HCT116 (cell line): ENCODE measurements around the gene OSBPL10. TPM values are rescaled to one million over a fixed set of nuclear protein-coding genes. Genes with fewer than 3 reads are reported as not detected.

Experiments used
- ATAC-seq: fragments of 200-7000 bp; cut with Tn5 transposase; 2 replicates; pipeline ENCODE4 v1.9.1; 2020; ENCODE audit warnings: mild to moderate bottlenecking, moderate library complexity
- BruUV-seq: library from RNA; stranded (reverse); fragments of 400-500 nt; replicated peaks from 2 replicates; lab custom pipeline; 2021; lab: Mats Ljungman, UMichigan
- CTCF ChIA-PET: fragments of 300-600 bp; sonication (Branson Sonifier 250); formaldehyde crosslinking; loops from one replicate; lab custom pipeline; 2021; ENCODE audit warnings: antibody characterized with exemption; lab: Charles Lee
- POLR2A ChIA-PET: fragments of 300-600, 350-600 bp; sonication (Branson Sonifier 250); formaldehyde crosslinking; loops from one replicate; lab custom pipeline; 2021; ENCODE audit warnings: antibody characterized with exemption; lab: Charles Lee
- RAD21 ChIA-PET, 2 experiments: fragments of 300-600 bp; sonication (Branson Sonifier 250); formaldehyde crosslinking; loops; one replicate each; lab custom pipeline; 2023; ENCODE audit warnings: low total read pairs in 2 of 2; ENCODE audit not compliant: uncharacterized antibody in 2 of 2, unreplicated experiment in 2 of 2, low non-redundant PET in 1 of 2; lab: Charles Lee
- DNase-seq: peaks from one replicate; pipeline ENCODE4 v3.0.0-alpha.2; 2010; ENCODE audit warnings: low read depth, low spot score
- H2AFZ ChIP-seq: fragments of 200-600 bp; shearing (Covaris generic), sonication (generic); 2 replicates; pipeline ENCODE4 v1.6.1; 2017; ENCODE audit warnings: low read depth, mixed run types, mixed read lengths, antibody characterized with exemption, low read length; ENCODE audit not compliant: poor library complexity, severe bottlenecking
- H3K27ac ChIP-seq: 2 replicates; pipeline ENCODE4 v1.5.1; 2012; ENCODE audit warnings: low read depth, low read length
- H3K27me3 ChIP-seq: fragments of 200-600 bp; sonication (generic); 2 replicates; pipeline ENCODE4 v1.6.1; 2016; ENCODE audit warnings: mixed run types, low read length, mixed read lengths; ENCODE audit not compliant: insufficient read depth
- H3K36me3 ChIP-seq, 2 experiments: fragments of 200-500 bp in 1 of 2; fragments of 200-600 bp in 1 of 2; sonication (Bioruptor generic) in 1 of 2; sonication (generic) in 1 of 2; 2 replicates each; pipeline versions ENCODE4 v1.5.1 to v1.6.1; 2014 to 2016; ENCODE audit warnings: low read length in 2 of 2, inconsistent platforms in 1 of 2, mixed read lengths in 1 of 2, mixed run types in 1 of 2; ENCODE audit not compliant: insufficient read depth in 2 of 2, control insufficient read depth in 1 of 2
- H3K4me1 ChIP-seq, 2 experiments: fragments of 200-600 bp in 1 of 2; sonication (generic) in 1 of 2; 2 replicates each; pipeline versions ENCODE4 v1.5.1 to v1.6.1; 2012 to 2017; ENCODE audit warnings: low read length in 2 of 2, inconsistent platforms in 1 of 2, mild to moderate bottlenecking in 1 of 2, mixed read lengths in 1 of 2, mixed run types in 1 of 2, moderate library complexity in 1 of 2; ENCODE audit not compliant: insufficient read depth in 2 of 2, control insufficient read depth in 1 of 2
- H3K4me2 ChIP-seq: fragments of 200-600 bp; sonication (generic); 2 replicates; pipeline ENCODE4 v1.6.1; 2017; ENCODE audit warnings: mixed run types, low read length, mixed read lengths
- H3K4me3 ChIP-seq, 2 experiments: fragments of 200-600 bp in 1 of 2; sonication (generic) in 1 of 2; replicated peaks in 1 of 2; 2 replicates each; pipeline ENCODE4 v1.5.1; 2011 to 2016; ENCODE audit warnings: low read length in 2 of 2, control low read depth in 1 of 2, low read depth in 1 of 2, mild to moderate bottlenecking in 1 of 2, mixed read lengths in 1 of 2, mixed run types in 1 of 2
- H3K79me2 ChIP-seq: fragments of 200-600 bp; sonication (generic); 2 replicates; pipeline ENCODE4 v1.6.1; 2017; ENCODE audit warnings: mild to moderate bottlenecking, mixed run types, low read length, moderate library complexity, mixed read lengths; ENCODE audit not compliant: insufficient read depth
- H3K9ac ChIP-seq: fragments of 200-600 bp; sonication (generic); 2 replicates; pipeline ENCODE4 v1.6.1; 2016; ENCODE audit warnings: low read length, mixed read lengths
- H3K9me2 ChIP-seq: fragments of 200-600 bp; sonication (generic), shearing (Covaris generic); 2 replicates; pipeline ENCODE4 v1.6.1; 2017; ENCODE audit warnings: mixed run types, mild to moderate bottlenecking, moderate library complexity; ENCODE audit not compliant: insufficient read depth
- H3K9me3 ChIP-seq, 2 experiments: fragments of 200-500 bp in 1 of 2; fragments of 200-600 bp in 1 of 2; sonication (Bioruptor generic) in 1 of 2; sonication (generic) in 1 of 2; 2 replicates each; pipeline ENCODE4 v1.6.1; 2014 to 2017; ENCODE audit warnings: low read length in 2 of 2, mixed read lengths in 2 of 2, inconsistent platforms in 1 of 2, low read depth in 1 of 2, mild to moderate bottlenecking in 1 of 2, mixed run types in 1 of 2, moderate library complexity in 1 of 2; ENCODE audit not compliant: control insufficient read depth in 1 of 2, insufficient read depth in 1 of 2
- H4K20me1 ChIP-seq: fragments of 200-600 bp; sonication (generic), shearing (Covaris generic); 2 replicates; pipeline ENCODE4 v1.6.1; 2017; ENCODE audit warnings: mixed run types, mild to moderate bottlenecking, moderate library complexity; ENCODE audit not compliant: insufficient read depth
- ATF3 ChIP-seq: IDR thresholded peaks from 2 replicates; pipeline ENCODE4 v1.6.1; 2012
- CEBPB ChIP-seq: IDR thresholded peaks from 2 replicates; pipeline ENCODE4 v1.6.1; 2012; ENCODE audit warnings: low read depth
- EGR1 ChIP-seq: IDR thresholded peaks from 2 replicates; pipeline ENCODE4 v1.6.1; 2012; ENCODE audit warnings: low read depth
- EZH2 ChIP-seq: fragments of 200-600 bp; sonication (generic); IDR thresholded peaks from 2 replicates; pipeline ENCODE4 v1.6.1; 2017; ENCODE audit warnings: antibody characterized with exemption, mixed run types
- EZH2phosphoT487 ChIP-seq: fragments of 200-600 bp; IDR thresholded peaks from 2 replicates; pipeline ENCODE4 v1.6.1; 2018; ENCODE audit warnings: antibody characterized with exemption, borderline replicate concordance
- MAX ChIP-seq: IDR thresholded peaks from 2 replicates; pipeline ENCODE4 v1.6.1; 2012
- POLR2AphosphoS5 ChIP-seq: IDR thresholded peaks from 2 replicates; pipeline ENCODE4 v1.6.1; 2011; ENCODE audit warnings: mild to moderate bottlenecking, low read depth, low read length, moderate library complexity
- REST ChIP-seq: IDR thresholded peaks from 2 replicates; pipeline ENCODE4 v1.6.1; 2012; ENCODE audit warnings: low read depth
- YY1 ChIP-seq: IDR thresholded peaks from 2 replicates; pipeline ENCODE4 v1.6.1; 2011; ENCODE audit warnings: low read length, low read depth, moderate library complexity, mild to moderate bottlenecking; ENCODE audit not compliant: insufficient replicate concordance; ENCODE audit errors: extremely low read depth
- ZBTB33 ChIP-seq: IDR thresholded peaks from 2 replicates; pipeline ENCODE4 v1.6.1; 2011; ENCODE audit warnings: mild to moderate bottlenecking, low read length, moderate library complexity; ENCODE audit not compliant: insufficient replicate concordance; ENCODE audit errors: extremely low read depth
- ZFX ChIP-seq: fragments of 450-650 bp; IDR thresholded peaks from 2 replicates; pipeline ENCODE4 v1.6.1; 2017
- intact Hi-C: fragments of 100-400 bp; cut with micrococcal nuclease; formaldehyde crosslinking; loops from 2 replicates; pipeline ENCODE4 v1.10.0; 2022
- total RNA-seq: library from RNA; stranded (reverse); gene quantifications from one replicate; pipeline ENCODE4 v1.2.1, GENCODE V29; 2021; ENCODE audit not compliant: unreplicated experiment
- TF ChIP-seq, protein P1 (sequence below), 3 experiments: fragments of 200-600 bp in 1 of 3; sonication (generic) in 1 of 3; IDR thresholded peaks in 2 of 3; conservative IDR thresholded peaks in 1 of 3; 2 replicates each; pipeline ENCODE4 v1.5.1; 2012 to 2017; ENCODE audit warnings: low read depth in 2 of 3, low read length in 2 of 3, antibody characterized with exemption in 1 of 3, borderline replicate concordance in 1 of 3, control low read depth in 1 of 3, mild to moderate bottlenecking in 1 of 3, mixed read lengths in 1 of 3, mixed run types in 1 of 3, moderate library complexity in 1 of 3; ENCODE audit not compliant: insufficient read depth in 1 of 3

Gene OSBPL10
- total RNA-seq, 1 experiment from 2014 or later, result 25.8 TPM

DNA sequence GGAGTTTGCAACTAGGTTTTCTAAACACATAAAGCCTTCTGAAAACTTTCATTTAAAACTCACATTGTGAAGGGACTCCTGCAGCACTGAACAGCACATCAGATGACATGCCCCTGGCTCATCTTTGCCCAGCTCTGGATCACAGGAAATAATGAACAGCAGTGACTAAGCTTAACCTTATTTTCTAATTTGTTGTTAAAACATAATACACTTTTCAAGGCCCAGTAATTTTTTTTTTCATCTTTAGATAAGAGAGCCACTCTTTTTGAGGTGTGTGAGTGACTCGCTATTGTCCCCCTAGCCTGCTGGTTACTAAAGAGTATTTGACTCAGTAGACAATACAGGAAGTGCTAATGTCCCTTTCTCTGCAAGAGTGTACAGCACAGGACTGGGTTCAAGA, 204.0 kb downstream of the OSBPL10 start (continued):
- TF ChIP-seq REST, result no peak

DNA sequence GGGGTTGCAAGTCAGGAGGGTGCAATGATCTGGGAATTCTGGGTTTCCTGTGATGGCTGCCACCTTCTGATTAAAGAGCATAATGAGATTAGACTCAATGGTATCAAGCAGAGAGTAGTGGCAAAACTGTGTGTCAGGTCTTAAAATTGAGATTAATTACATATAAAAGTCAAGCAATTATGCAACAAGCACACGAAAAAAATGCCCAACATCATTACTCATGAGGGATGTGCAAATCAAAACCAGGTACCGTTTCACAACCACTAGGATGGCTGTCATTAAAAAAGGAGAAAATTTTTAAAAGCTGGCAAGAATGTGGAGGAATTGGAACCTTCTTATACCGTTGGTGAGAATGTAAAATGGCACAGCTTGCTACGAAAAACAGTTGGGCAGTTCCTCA, 205.0 kb downstream of the OSBPL10 start:
- no TSS peak for BruUV-seq
- H3K9me3 ChIP-seq, result no peaks in the 10 kb centered on the region
- no peak overlapping the region for H3K9ac ChIP-seq
- no peak overlapping the region for H3K4me2 ChIP-seq
- DNase-seq (no peak), ATAC-seq (no peak)
- no peaks in the 10 kb centered on the region for H3K79me2 ChIP-seq
- no peak overlapping the region for H2AFZ ChIP-seq
- intact Hi-C loops, result no loop called here
- H3K4me3 ChIP-seq, result no peak overlapping the region
- RAD21 ChIA-PET, result no interaction called here
- no peaks in the 10 kb centered on the region for H3K36me3 ChIP-seq
- CTCF ChIA-PET, result no interaction called here
- H3K9me2 ChIP-seq, result no peaks in the 10 kb centered on the region
- POLR2A ChIA-PET, result no interaction called here
- no peak overlapping the region for H3K27ac ChIP-seq
- H3K27me3 ChIP-seq, result no peaks in the 10 kb centered on the region
- no peaks in the 10 kb centered on the region for H4K20me1 ChIP-seq
- H3K4me1 ChIP-seq, result peaks cover 0 to 5% of the 10 kb centered on the region in 2 experiments; a peak in 1 of 4 replicates
- TF ChIP-seq POLR2AphosphoS5 (no peak), CEBPB (no peak), ZBTB33 (no peak), MAX (no peak), EZH2phosphoT487 (no peak), ZFX (no peak), EGR1 (no peak), ATF3 (no peak), REST (no peak), YY1 (no peak), EZH2 (no peak)
- TF ChIP-seq, protein P1, sequence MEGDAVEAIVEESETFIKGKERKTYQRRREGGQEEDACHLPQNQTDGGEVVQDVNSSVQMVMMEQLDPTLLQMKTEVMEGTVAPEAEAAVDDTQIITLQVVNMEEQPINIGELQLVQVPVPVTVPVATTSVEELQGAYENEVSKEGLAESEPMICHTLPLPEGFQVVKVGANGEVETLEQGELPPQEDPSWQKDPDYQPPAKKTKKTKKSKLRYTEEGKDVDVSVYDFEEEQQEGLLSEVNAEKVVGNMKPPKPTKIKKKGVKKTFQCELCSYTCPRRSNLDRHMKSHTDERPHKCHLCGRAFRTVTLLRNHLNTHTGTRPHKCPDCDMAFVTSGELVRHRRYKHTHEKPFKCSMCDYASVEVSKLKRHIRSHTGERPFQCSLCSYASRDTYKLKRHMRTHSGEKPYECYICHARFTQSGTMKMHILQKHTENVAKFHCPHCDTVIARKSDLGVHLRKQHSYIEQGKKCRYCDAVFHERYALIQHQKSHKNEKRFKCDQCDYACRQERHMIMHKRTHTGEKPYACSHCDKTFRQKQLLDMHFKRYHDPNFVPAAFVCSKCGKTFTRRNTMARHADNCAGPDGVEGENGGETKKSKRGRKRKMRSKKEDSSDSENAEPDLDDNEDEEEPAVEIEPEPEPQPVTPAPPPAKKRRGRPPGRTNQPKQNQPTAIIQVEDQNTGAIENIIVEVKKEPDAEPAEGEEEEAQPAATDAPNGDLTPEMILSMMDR (IDR thresholded peaks at IDR 0.05 in 2 of 3, conservative IDR thresholded peaks at IDR 0.05 in 1 of 3; ENCODE audit: borderline replicate concordance in 1 of 3, insufficient read depth in 1 of 3, low read depth in 2 of 3, low read length in 2 of 3), result no peak
